IPS DF 4.7 (cell line): ENCODE measurements around the gene CTBP2.

ENCODE experiments used
- DNase-seq: peaks from one replicate; pipeline ENCODE4 v3.0.0-alpha.2; 2013; ENCODE audit warnings: low spot score; ENCODE audit errors: extremely low read depth

Gene CTBP2

DNA sequence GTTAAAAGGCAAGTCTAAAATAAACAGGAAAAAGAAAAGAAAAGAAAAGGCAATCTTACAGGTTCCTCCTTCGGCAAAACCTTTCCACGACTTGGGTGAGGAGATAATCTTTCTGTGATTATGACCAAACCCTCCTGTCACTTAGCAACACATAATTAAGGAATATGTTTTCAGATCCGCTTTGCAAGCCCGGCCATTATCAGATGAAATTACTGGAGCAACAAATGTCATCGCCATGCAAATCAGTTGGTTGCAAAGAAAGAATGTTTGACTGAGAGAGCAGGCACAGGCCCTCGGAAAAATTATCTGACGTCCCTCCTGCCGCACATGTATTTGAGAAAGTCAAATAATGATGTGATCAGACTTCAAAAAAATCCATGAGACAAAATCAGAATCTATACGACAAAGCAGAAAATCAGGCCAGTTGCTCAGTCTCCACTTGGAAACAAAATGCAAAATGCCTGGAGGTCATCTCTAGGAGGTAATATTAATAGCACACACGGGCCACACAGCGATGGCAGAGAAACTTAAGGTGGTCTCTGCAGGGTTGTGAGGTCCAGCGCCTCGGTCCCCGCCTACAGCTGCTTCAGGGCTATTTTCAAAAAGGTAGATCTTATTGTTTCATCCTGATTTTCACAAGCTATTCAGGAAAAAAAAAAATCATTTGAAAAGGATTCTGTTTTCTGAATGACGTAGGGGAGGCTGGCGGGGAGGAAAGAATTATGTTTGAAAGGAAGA lies 135.7 kb downstream of the CTBP2 start:
- DNase-seq = no peak

DNA sequence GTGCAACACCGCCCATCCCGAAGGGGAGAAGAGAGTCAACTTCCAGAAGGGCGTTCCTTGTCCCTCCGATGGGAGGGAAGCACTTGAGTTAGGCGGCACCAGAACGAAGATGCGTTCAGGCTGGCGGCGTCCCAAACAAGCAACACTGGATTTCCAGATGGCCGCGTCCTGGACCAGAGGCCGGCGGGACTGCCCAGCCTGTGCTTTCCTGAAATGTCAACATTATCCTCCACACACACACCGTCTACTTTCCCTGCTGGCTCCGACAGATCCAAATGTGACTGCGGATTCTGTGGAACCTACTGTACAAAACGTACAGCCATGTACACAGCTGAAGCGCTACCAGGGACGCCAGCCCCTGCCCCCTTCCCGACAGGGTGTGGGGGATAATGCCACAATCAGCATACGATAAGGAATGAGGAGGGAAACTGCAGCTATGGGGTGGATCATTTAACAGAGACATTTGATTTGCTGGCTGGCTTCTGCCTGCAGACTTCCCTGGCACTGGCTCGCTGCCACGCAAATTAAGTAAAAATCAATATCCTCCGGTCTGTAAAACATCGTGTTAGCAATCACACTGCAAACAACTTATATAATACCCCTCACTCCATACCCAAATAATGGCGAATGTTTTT lies 136.4 kb downstream of the CTBP2 start:
- no peak for DNase-seq

DNA sequence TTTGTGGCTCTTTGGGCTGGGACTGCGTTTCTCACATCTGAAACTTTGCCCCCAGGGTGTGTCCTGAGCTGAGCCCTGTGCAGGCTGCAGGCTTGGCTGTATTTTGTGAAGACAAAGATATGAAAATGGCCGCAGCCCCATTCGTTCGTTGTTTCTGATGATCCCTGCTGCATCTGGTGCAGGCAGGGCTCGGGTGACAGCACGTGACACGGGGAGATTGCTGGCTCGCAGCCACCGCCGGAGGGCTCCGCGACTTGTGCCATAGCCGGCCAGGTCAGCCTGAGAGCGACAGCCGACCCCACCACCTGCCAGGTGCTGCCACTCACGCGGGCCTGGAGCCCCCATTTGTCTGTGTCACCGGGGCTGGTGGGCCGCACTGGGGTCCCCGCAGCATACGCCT lies 137.1 kb downstream of the CTBP2 start:
- no peak for DNase-seq

DNA sequence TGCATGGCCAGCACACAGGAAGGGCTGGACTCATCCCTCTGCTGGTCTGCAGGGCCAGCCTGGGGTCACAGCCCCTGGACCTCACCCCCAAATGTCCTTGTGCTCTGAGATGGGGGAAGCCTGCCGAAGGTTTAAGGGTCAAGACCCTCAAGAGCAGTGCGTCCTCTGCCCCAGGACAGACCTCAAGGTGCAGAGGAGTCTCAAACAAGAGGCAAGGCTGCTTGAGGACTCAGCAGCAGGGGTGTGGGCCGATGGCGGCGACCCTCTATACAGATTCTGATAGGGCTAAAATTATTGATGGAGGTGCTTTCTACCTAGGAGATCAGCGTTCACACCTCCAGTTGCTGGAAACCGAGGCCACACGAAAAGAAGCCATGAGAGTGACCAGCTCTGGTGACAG lies 137.7 kb downstream of the CTBP2 start:
- no peak for DNase-seq

DNA sequence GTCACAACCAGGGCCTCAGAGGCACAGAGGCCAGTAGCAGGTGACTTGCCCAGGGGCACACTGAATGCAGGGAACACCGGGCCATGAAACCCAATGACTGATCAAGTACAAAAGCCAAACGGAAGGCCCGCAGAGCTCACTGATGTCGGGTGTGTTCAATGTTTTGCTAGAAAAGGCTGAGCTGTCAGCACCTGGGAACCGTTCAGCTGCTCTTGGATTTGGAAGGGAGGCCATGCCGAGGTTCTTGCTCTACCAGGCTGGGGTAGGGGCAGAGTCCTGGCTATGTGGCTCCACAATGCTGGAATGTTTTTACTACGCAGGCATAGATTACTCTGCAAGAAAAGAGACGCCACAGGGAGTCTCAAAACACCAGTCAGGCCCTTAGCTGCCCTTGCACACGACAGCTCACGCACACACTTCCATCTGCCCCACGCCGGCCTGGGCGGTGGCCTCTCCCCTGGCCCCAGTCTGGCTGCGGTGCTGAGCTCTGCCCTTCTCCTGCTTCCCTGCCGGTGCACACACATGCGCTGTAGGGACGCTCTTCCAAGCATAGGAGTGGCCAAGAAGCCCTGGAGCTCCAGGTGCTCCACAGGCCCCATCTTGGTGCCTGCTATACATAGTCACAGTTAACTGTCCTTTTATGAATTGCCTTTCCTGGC lies 138.5 kb downstream of the CTBP2 start:
- no peak for DNase-seq

DNA sequence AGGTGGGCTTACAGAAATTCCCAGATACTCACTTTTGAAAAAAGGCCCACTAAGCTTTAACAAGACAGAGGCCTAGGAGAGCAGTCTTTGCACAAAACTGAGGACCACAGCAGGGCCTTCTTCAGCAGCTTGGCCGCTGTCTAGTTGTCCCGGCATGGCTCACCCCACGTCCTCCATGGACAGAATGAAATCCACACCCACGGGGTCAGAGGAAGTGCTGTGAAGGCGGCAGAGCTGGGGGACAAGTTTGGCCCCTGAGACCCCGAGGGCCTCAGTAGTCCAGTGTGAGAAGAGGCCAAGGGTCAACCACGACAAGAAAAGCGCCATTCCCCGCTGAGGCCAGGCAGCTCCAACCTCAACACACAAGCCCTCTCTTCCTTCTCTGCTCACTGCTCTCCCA lies 139.5 kb downstream of the CTBP2 start:
- DNase-seq = no peak

DNA sequence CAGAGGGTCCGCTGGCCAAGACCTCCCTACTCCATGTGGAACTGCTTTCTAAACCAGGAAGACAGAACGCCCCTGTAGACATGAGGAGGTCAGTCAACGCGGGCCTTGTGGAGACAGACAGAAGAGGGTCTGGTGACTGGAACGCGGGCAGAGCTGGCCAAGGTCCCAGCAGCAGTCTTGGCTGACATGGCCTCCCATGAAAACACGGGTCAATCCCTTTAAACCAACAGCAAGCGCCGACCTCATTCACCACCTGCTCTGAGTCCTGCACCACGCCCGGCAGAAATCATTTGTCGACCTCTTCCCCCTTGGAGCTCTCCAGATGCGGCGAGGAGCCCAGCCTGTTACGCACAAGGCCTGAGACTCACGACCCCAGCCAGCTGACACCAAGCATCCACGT lies 140.0 kb downstream of the CTBP2 start:
- no peak for DNase-seq

DNA sequence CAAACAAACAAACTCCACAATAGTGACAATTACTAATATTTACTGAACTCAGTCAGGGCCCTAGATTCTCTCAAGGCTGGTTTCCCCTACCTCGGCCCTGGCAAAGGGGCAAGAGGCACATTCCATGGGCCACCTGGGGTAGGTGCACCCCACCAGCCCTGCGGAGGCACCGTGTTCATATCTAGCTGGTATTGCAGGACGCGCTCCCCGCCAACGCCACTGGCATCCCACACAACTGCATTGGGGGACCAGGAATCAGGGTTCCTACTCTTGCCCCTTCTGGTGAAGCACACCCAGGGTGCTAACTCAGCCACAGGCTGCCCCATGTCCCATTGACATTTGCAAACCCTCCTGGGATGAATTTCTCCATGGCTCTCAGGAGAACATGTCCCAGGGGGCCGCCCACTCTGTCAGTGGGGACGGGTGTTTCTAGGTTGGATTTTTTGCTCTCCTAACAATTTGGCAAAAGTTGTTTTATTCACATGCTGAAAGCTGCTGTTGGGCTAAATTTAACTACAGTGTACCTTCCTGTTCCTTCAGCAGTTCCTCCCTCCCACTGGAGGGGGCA lies 141.7 kb downstream of the CTBP2 start:
- no peak for DNase-seq

DNA sequence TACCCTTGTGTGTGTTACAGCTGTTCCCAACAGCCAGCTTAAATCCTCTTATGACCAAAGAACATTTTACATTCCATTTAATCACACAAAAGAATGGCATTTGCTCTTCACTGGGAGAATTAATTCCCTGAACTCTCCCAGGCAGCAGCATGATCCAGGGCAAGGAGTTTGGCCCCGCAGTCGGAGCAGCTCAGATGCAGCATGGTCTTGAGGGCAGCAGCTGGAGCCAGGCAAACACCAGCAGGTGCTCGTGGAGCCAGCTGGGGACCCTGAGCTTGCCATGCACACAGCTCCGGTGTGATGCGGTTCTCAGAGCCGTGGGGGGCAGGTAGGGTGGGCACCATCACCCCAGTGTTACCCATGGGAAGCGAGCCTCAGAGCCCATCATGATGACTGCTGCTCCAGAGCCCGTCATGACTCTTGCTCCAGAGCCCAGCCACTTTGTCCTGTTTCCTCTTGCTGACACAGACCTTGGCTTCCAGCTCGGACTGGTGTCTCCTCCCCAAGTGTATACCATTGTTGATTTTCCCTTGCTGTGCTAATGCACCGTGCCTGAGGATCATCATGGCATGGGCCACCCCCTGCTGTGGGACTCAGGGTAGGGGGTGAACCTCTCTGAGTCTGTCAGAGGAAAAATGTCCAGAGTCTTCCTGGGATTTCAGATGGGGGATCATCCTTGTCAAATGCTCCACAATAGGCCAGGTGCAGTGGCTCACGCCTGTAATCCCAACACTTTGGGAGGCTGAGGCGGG lies 142.6 kb downstream of the CTBP2 start:
- DNase-seq = no peak

DNA sequence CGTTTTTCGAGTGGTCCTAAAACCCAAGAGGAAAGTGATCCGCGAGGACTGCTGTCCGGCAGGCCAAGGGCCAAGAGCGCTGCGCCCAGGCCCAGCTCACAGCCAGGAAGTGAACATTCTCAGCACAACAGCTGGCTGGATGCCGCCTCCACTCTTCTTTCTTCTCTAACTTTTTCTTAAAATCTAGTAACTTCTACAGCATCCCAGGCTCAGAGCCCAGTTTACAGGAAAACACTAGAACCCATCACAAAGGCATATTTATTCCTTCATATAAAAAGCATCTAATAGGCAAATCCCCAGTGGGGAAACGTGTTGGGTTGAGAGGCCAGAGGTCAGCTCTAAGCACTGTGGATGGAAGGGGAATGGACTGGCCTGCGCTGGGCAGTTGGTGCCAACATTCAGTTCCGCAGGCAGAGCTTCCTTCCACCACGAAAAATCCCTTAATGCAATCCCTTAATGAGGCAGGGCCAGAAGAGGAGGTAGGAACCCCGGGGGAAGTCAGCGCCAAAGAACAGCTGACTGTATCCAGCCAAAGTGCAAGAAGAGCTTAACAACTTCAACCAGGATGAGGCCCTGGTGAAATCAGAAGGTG lies 143.7 kb downstream of the CTBP2 start:
- DNase-seq = no peak

DNA sequence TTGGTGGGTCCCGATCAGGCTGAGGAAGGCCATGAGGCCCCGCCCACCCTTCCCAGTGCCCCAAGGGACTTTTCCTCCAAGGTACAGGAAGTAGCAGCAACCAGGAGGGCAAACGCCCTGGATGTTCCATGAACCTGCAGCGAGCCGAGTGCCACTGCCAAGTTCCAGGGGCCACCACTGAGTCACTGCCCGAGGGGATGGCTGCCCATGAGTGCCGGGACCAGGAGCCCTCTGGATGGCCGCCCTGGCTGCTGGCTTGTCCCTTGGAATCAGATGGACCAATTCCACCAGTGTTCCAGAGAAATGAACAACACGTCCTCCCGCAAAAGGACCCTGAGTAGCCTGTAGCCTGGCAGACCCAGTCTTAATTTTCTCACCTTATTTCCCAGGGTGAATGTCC lies 144.2 kb downstream of the CTBP2 start:
- DNase-seq = no peak

DNA sequence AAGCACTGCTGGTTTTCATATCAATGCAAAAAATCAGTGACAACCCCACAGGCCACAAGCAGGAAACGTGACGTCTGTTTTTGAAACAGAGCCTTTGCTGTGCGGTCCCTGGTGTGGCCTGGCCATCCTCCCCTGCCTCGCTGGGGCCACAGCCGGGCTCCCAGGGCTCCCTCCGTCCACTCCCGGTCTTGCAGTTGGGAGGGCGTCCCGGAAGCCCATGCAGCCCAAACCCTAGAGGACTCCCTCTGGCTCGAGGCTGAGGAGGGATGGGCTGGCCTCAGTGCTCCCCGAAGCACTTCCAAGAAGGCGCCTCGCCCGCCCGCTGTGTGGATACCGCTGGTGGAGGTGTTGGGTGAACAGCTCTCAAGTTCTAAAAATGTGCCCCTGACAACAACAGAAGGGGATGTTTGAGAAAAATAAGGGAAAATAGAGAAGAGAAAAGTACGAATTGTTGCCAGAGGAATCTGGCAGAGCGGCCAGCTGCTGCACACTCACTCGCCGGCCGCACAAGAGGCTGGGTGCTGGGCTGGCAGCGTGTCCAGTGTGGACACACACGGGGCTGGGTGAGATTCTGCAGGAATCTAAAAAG lies 144.9 kb downstream of the CTBP2 start:
- DNase-seq = no peak

DNA sequence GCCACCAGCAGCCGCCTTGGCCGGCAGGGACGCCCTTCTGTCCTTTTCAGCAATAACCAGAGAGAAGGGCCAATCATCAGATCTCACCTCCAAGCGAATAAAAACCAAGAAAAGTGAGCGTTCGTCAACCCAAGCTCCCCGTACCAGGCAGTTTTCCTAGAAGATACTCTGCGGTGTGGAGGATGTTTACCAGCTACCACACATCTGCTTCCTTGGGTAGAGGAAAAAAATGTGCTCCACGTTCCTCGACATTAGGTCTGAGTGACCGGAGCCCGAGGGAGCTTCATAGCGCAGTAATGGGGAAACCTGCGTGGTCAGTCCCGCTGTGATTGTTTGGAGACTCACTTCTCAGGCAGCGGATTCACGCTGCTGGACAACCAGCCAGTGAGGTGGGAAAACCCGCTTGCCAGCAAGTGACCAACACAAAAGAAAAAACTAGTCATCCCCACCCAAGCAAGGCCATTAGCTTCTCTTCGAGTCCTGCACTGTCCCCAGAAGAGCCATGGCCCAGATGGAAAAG lies 145.5 kb downstream of the CTBP2 start:
- DNase-seq = no peak

DNA sequence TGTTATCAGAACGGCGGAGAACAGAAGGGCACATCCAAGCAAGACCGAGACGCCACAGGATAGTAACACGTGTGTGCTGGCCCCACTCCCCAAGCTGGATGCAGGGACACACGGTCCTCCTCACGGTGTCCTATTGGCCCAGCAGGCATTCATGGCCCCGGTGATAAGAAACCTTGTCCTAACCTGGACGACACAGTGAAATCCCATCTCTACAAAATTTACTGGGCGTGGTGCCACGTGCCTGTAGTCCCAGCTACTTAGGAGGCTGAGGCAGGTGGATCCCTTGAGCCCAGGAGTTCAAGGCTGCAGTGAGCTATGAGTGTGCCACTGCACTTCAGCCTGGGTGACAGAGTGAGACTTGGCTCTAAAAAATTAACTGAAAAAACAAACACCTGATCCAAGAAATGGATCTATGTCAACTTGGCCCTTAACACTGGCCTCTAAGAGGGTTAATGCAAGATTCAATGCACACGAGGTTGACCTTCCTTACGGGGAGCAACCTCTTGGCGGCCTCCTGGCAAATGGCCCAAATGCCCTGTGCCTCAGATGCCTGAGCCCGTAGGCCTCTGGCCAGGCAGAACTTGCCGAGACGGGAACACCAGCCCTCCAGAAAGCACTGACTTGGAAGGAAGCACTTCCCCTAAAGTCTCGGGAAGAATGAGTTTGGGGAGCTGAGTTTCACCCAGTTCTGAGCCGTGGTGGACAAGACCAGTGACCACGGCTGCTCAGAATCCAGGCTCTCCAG lies 146.1 kb downstream of the CTBP2 start:
- no peak for DNase-seq

DNA sequence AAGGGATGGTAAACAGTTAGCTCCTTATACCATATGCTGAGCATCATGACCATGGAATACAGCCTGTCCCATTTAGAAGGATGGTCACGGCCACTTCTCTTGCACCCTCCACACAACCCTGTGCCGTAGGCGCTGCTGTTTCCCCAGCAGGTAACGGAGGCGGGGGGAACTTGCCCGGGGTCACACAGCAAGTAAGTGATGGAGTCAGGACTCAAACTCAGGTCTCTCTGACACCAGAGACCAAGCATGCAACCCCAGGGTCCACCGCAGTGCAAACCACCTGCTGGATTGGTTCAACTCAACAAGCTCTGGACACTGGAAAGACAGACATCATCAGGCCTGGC lies 146.9 kb downstream of the CTBP2 start:
- no peak for DNase-seq

DNA sequence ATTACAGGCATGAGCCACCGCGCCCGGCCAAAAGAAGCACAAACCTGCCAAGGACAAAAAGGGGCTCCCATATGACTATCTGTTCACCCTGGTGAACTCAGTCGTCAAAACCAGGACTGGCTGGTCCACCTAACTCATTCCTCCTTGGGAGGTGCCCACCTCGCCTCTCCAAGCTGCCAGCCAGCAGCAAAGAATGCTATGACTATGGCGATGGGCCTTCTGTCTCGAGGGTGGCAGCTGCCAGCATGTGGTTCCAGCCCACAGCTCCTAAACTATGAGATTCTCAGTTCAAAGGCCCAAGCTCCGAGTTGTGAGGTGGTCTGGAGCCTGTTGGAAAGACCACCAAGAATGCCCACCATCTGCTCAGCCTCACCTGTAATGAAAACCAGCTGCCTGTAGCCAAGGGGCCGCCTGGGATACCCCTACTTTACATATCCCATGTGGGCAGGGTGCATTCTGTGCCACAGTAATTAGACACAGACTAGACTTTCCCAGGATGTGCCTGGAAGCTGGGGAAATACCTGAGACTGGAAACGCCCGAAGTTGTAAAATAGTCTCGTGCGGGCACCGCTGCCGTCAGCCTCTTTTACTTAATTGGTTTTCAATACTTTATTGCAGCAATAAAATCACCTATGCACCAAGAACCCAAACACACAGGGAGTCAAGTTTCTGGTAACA lies 147.4 kb downstream of the CTBP2 start:
- DNase-seq = no peak

DNA sequence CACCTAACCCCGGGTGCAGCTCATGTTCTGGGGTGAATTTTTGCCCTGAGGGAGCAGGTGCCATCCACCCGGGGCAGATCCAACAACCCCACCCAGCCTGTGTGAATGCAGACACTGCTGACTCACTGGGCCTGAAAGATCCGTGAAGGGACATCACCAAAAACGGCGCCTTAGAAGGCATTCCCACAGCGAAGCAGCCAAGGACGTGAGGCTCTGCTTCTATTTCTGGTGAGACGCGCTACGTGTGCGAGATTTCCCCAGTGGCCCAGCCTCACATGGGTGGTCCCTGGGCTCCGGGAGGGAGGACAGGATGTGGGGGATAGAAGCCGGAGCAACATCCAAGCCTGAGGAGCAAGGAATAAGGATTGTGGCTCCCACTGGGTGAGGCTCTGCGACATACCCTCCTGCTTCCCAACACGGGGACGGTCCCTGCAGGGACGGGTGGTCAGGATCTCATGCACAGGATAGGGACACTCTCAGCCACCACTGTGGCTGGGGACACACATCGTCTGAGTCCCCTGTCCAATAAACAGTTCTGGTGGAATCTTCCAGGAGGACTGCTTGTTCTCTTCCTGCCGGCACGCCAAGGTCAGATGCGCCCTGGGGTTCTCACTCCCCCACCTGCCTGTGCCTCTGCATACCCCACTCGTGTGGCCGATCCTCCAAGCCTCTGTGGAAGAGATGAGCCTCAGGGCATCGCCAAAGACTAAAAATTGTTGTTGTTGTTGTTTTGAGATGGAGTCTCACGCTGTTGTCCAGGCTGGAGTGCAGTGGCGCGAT lies 148.2 kb downstream of the CTBP2 start:
- no peak for DNase-seq

DNA sequence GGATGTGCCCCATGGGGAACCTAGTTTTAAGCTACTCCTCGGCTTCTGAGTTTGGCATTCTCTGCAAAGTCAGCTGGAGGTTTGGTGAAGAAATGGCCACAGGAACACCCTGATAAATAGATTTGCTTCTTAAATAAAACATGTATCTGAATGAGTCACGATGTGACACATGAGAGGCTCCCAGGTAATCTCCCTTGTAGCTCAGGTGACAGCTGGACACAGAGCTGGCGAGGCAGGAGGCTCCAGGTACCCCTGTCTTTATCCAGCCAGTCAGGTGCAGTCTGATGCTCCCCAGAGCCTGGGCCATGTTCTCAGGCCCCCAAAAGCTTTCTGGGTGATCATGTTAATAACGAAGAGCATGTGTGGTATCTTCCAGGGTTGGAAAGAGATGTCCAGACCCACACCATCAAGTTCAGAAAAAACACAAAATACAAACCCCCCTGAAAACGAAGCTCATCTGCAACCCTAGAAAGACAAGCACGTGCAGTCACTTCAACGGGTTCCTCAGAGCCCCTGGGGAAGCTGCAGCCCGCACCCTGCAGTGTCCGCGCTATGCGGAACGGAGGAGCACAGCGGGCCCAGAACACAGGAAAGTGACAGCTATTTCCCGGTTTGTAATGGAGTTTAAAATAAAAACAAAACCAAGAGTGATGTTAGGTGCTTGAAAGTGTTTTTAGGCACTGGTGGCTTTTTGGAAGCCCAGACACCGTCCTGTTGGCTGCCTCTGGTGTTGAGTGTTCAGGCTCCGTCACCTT lies 149.0 kb downstream of the CTBP2 start:
- no peak for DNase-seq
